Astrocyte (in vitro differentiated cells and primary cell): Measurements from ENCODE around the gene MTARC2.

Experiments used
- EZH2 ChIP-seq: IDR thresholded peaks from 2 replicates; pipeline ENCODE4 v1.6.1; 2012; ENCODE audit warnings: mild to moderate bottlenecking, low read length, inconsistent platforms; ENCODE audit not compliant: insufficient read depth
- TF ChIP-seq, protein P1 (sequence below): IDR thresholded peaks from 2 replicates; pipeline ENCODE4 v1.5.1; 2011; ENCODE audit warnings: low read depth, mild to moderate bottlenecking, inconsistent platforms, low read length, moderate library complexity; ENCODE audit not compliant: insufficient read depth

DNA sequence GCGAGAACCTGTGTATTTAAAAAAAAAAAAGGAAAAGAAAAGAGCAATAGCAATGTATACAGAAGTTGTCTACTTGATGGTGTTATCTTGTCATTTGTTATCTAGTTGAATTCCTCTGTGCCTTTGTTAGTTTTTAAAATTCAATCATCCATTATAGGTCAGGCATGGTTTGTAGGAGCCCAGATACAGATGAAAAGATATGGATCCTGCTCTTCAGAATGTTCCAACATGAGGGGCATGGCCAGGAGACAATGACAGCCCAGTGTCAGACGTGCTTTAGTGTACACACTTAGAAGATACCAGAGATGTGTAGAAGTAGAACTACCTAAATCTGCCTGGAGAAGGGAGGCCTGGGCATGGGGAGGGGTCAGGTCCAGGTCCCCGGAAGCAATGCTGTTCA, 16.6 kb downstream of the MTARC2 start:
- TF ChIP-seq, protein P1, sequence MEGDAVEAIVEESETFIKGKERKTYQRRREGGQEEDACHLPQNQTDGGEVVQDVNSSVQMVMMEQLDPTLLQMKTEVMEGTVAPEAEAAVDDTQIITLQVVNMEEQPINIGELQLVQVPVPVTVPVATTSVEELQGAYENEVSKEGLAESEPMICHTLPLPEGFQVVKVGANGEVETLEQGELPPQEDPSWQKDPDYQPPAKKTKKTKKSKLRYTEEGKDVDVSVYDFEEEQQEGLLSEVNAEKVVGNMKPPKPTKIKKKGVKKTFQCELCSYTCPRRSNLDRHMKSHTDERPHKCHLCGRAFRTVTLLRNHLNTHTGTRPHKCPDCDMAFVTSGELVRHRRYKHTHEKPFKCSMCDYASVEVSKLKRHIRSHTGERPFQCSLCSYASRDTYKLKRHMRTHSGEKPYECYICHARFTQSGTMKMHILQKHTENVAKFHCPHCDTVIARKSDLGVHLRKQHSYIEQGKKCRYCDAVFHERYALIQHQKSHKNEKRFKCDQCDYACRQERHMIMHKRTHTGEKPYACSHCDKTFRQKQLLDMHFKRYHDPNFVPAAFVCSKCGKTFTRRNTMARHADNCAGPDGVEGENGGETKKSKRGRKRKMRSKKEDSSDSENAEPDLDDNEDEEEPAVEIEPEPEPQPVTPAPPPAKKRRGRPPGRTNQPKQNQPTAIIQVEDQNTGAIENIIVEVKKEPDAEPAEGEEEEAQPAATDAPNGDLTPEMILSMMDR, result no peak
- TF ChIP-seq EZH2, result no peak
